Measurements from ENCODE around the gene CUL4B. TPM values are rescaled to one million over a fixed set of nuclear protein-coding genes. Genes with fewer than 3 reads are reported as not detected.

Gene CUL4B
- total RNA-seq, 1 donor from 2014 or later = 18.3 TPM

Other genes starting within 250 kb of the CUL4B start
- gene TMEM255A, start 249.5 kb downstream of the CUL4B start, total RNA-seq = 0.97 TPM
- gene ATP1B4, start 198.9 kb downstream of the CUL4B start, total RNA-seq = not detected
- 55.7 TPM for gene LAMP2, start 91.7 kb downstream of the CUL4B start, total RNA-seq
- gene MCTS1, start 43.1 kb upstream of the CUL4B start, total RNA-seq = 33.8 TPM
- 16.8 TPM for gene C1GALT1C1, start 69.1 kb upstream of the CUL4B start, total RNA-seq